SK-N-SH treated with all-trans-retinoic acid at 6 μM for 48 hours (cell line): ENCODE data around the gene MBLAC2.

Experiments
- ATAC-seq: fragments of 200-7000 bp; cut with Tn5 transposase; 3 replicates; pipeline ENCODE4 v1.9.1; 2020; ENCODE audit warnings: mild to moderate bottlenecking, moderate library complexity
- ARNTL ChIP-seq: fragments of 450-650 bp; formaldehyde crosslinking; IDR thresholded peaks from 2 replicates; pipeline ENCODE4 v1.5.0; 2020; ENCODE audit warnings: low read depth, mild to moderate bottlenecking, moderate library complexity, borderline replicate concordance
- BACH2 ChIP-seq: fragments of 250-450 bp; sonication (Bioruptor Pico); IDR thresholded peaks from 2 replicates; pipeline ENCODE4 v1.9.0; 2021; ENCODE audit warnings: mild to moderate bottlenecking, borderline replicate concordance
- CSDC2 ChIP-seq: fragments of 250-450 bp; sonication (Bioruptor Pico); IDR thresholded peaks from 2 replicates; pipeline ENCODE4 v1.5.0; 2020; ENCODE audit warnings: mild to moderate bottlenecking, moderate library complexity
- CSRNP3 ChIP-seq: fragments of 250-450 bp; sonication (Bioruptor Pico); IDR thresholded peaks from 2 replicates; pipeline ENCODE4 v1.5.1; 2021; ENCODE audit warnings: mild to moderate bottlenecking, moderate library complexity
- GLIS3 ChIP-seq: fragments of 250-450 bp; sonication (Bioruptor Pico); IDR thresholded peaks from 2 replicates; pipeline ENCODE4 v1.5.0; 2020; ENCODE audit warnings: mild to moderate bottlenecking, moderate library complexity
- ISL1 ChIP-seq: fragments of 250-450 bp; sonication (Bioruptor Pico); IDR thresholded peaks from 2 replicates; pipeline ENCODE4 v2.1.2; 2022; ENCODE audit warnings: mild to moderate bottlenecking, moderate library complexity
- OSR1 ChIP-seq: fragments of 250-450 bp; sonication (Bioruptor Pico); IDR thresholded peaks from 2 replicates; pipeline ENCODE4 v1.8.0; 2022; ENCODE audit warnings: moderate library complexity, mild to moderate bottlenecking, inconsistent platforms
- PATZ1 ChIP-seq: fragments of 250-450 bp; sonication (Bioruptor Pico); IDR thresholded peaks from 2 replicates; pipeline ENCODE4 v1.8.0; 2020; ENCODE audit warnings: mild to moderate bottlenecking, moderate library complexity, borderline replicate concordance
- POU6F1 ChIP-seq: fragments of 250-450 bp; sonication (Bioruptor Pico); IDR thresholded peaks from 2 replicates; pipeline ENCODE4 v1.8.0; 2021; ENCODE audit warnings: low read depth, mild to moderate bottlenecking, moderate library complexity, borderline replicate concordance
- PPARA ChIP-seq: fragments of 250-450 bp; sonication (Bioruptor Pico); IDR thresholded peaks from 2 replicates; pipeline ENCODE4 v1.5.0; 2020; ENCODE audit warnings: mild to moderate bottlenecking, borderline replicate concordance
- SNAI2 ChIP-seq: fragments of 250-450 bp; sonication (Bioruptor Pico); IDR thresholded peaks from 2 replicates; pipeline ENCODE4 v1.5.0; 2020; ENCODE audit warnings: mild to moderate bottlenecking, moderate library complexity
- TCF4 ChIP-seq: fragments of 250-450 bp; sonication (Bioruptor Pico); IDR thresholded peaks from 2 replicates; pipeline ENCODE4 v1.8.0; 2021; ENCODE audit warnings: mild to moderate bottlenecking, moderate library complexity, borderline replicate concordance
- TOX ChIP-seq: fragments of 250-450 bp; sonication (Bioruptor Pico); IDR thresholded peaks from 2 replicates; pipeline ENCODE4 v1.8.0; 2021; ENCODE audit warnings: mild to moderate bottlenecking, moderate library complexity, borderline replicate concordance
- TSHZ2 ChIP-seq: fragments of 250-450 bp; sonication (Bioruptor Pico); IDR thresholded peaks from 2 replicates; pipeline ENCODE4 v1.5.0; 2020; ENCODE audit warnings: mild to moderate bottlenecking, moderate library complexity
- ZC3H10 ChIP-seq: fragments of 250-450 bp; sonication (Bioruptor Pico); IDR thresholded peaks from 2 replicates; pipeline ENCODE4 v1.5.1; 2021; ENCODE audit warnings: mild to moderate bottlenecking, moderate library complexity
- ZFP3 ChIP-seq: fragments of 250-450 bp; sonication (Bioruptor Pico); IDR thresholded peaks from 2 replicates; pipeline ENCODE4 v1.5.0; 2020; ENCODE audit warnings: mild to moderate bottlenecking, moderate library complexity
- ZFP30 ChIP-seq: fragments of 450-650 bp; formaldehyde crosslinking; IDR thresholded peaks from 2 replicates; pipeline ENCODE4 v1.5.0; 2022; ENCODE audit warnings: mild to moderate bottlenecking, moderate library complexity
- ZNF565 ChIP-seq: fragments of 450-650 bp; formaldehyde crosslinking; conservative IDR thresholded peaks from 2 replicates; pipeline ENCODE4 v1.5.0; 2020; ENCODE audit warnings: low read depth, mild to moderate bottlenecking, moderate library complexity
- ZNF70 ChIP-seq: fragments of 450-650 bp; formaldehyde crosslinking; IDR thresholded peaks from 2 replicates; pipeline ENCODE4 v1.5.0; 2020; ENCODE audit warnings: mild to moderate bottlenecking, moderate library complexity
- ZNF8 ChIP-seq: fragments of 450-650 bp; formaldehyde crosslinking; IDR thresholded peaks from 2 replicates; pipeline ENCODE4 v1.5.0; 2020; ENCODE audit warnings: mild to moderate bottlenecking, moderate library complexity

The MBLAC2 gene

GRCh38 chr5:90495146-90495545 lies 20.6 kb upstream of the MBLAC2 start:
- TF ChIP-seq ZNF8 (CRISPR knock-in tag) (no peak), ZNF70 (CRISPR knock-in tag) (no peak), ZFP30 (CRISPR knock-in tag) (no peak), PPARA (no peak), ARNTL (no peak), GLIS3 (CRISPR knock-in tag) (no peak), OSR1 (CRISPR knock-in tag) (no peak), TSHZ2 (no peak), CSDC2 (CRISPR knock-in tag) (no peak), TCF4 (CRISPR knock-in tag) (no peak), ZNF565 (CRISPR knock-in tag) (no peak), POU6F1 (CRISPR knock-in tag) (no peak), CSRNP3 (CRISPR knock-in tag) (no peak), ZFP3 (CRISPR knock-in tag) (no peak), ISL1 (CRISPR knock-in tag) (no peak)
- ATAC-seq, result no peak

- TF ChIP-seq TSHZ2, result no peak
- TF ChIP-seq ZFP3 (CRISPR knock-in tag), result no peak
- TF ChIP-seq ZC3H10 (CRISPR knock-in tag), result no peak
- TF ChIP-seq SNAI2, result no peak
- no peak for TF ChIP-seq ZNF565 (CRISPR knock-in tag)
- no peak for TF ChIP-seq ZNF70 (CRISPR knock-in tag)
- TF ChIP-seq PPARA, result no peak
- no peak for TF ChIP-seq TCF4 (CRISPR knock-in tag)
- TF ChIP-seq ARNTL, result no peak
- no peak for TF ChIP-seq CSDC2 (CRISPR knock-in tag)
- TF ChIP-seq ZFP30 (CRISPR knock-in tag), result no peak
- no peak for TF ChIP-seq TOX (CRISPR knock-in tag)
- no peak for TF ChIP-seq BACH2
Measured at GRCh38 chr5:90494043-90494442, 19.5 kb upstream of the MBLAC2 start.

GRCh38 chr5:90488791-90489190 lies 14.2 kb upstream of the MBLAC2 start:
- peak; percentile 76 for ATAC-seq
- TF ChIP-seq ISL1 (CRISPR knock-in tag) (peak; percentile 36; the same call in 1 of the 2 replicates), ZFP30 (CRISPR knock-in tag) (no peak), PATZ1 (no peak), PPARA (no peak)

More at GRCh38 chr5:90494043-90494442, 19.5 kb upstream of the MBLAC2 start:
- ATAC-seq, result no peak
